Thoracic aorta (tissue), 2 donors: Measurements from ENCODE around the gene PYGM. TPM values are rescaled to one million over a fixed set of nuclear protein-coding genes. Genes with fewer than 3 reads are reported as not detected.

Source experiments
- ATAC-seq: fragments of 150-250 bp; one replicate; pipeline ENCODE4 v1.8.0; 2017; ENCODE audit warnings: low read depth; ENCODE audit not compliant: insufficient number of reproducible peaks, low FRiP score
- DNase-seq: peaks from one replicate; pipeline ENCODE4 v3.0.0-alpha.2; 2020; ENCODE audit warnings: low spot score
- H3K27ac ChIP-seq, 2 donors: fragments of 200-600 bp; sonication (generic); 1 replicate in 1 of 2; 2 replicates in 1 of 2; pipeline ENCODE4 v1.5.1; 2016; ENCODE audit warnings: mild to moderate bottlenecking in 2 of 2, moderate library complexity in 2 of 2
- H3K27me3 ChIP-seq: fragments of 200-600 bp; sonication (generic); replicated peaks from 2 replicates; pipeline ENCODE4 v1.6.0; 2016; ENCODE audit warnings: mild to moderate bottlenecking; ENCODE audit not compliant: insufficient read depth
- H3K36me3 ChIP-seq: fragments of 200-600 bp; sonication (generic); one replicate; pipeline ENCODE4 v1.5.1; 2016
- H3K4me1 ChIP-seq, 2 donors: fragments of 200-600 bp; sonication (generic); 1 replicate in 1 of 2; 2 replicates in 1 of 2; pipeline versions ENCODE4 v1.5.1 to v1.6.0; 2016; ENCODE audit warnings: low read depth in 2 of 2, mild to moderate bottlenecking in 1 of 2; ENCODE audit not compliant: control insufficient read depth in 1 of 2
- H3K4me3 ChIP-seq: fragments of 200-600 bp; sonication (generic); 2 replicates; pipeline ENCODE4 v1.5.1; 2016; ENCODE audit warnings: mild to moderate bottlenecking
- H3K9me3 ChIP-seq: fragments of 200-600 bp; sonication (generic); 2 replicates; pipeline ENCODE4 v1.5.1; 2016
- total RNA-seq, 2 donors: library from RNA; depleted of rRNA; stranded (reverse); fragments of >200 nt; gene quantifications; one replicate each; pipeline versions ENCODE4 v1.1.0 to v1.2.3, GENCODE V29; 2016
- TF ChIP-seq, protein P1 (sequence below): fragments of 200-600 bp; sonication (generic); IDR thresholded peaks from one replicate; pipeline ENCODE4 v1.5.1; 2019; ENCODE audit warnings: antibody characterized with exemption

PYGM gene
- total RNA-seq, 2 donors from 2014 or later: 12.2 to 13.4 TPM

- no peak overlapping the region for H3K27ac ChIP-seq
- H3K27me3 ChIP-seq: peaks cover 7% of the 10 kb centered on the region
- no peak for ATAC-seq
- TF ChIP-seq, protein P1, sequence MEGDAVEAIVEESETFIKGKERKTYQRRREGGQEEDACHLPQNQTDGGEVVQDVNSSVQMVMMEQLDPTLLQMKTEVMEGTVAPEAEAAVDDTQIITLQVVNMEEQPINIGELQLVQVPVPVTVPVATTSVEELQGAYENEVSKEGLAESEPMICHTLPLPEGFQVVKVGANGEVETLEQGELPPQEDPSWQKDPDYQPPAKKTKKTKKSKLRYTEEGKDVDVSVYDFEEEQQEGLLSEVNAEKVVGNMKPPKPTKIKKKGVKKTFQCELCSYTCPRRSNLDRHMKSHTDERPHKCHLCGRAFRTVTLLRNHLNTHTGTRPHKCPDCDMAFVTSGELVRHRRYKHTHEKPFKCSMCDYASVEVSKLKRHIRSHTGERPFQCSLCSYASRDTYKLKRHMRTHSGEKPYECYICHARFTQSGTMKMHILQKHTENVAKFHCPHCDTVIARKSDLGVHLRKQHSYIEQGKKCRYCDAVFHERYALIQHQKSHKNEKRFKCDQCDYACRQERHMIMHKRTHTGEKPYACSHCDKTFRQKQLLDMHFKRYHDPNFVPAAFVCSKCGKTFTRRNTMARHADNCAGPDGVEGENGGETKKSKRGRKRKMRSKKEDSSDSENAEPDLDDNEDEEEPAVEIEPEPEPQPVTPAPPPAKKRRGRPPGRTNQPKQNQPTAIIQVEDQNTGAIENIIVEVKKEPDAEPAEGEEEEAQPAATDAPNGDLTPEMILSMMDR: no peak
- H3K9me3 ChIP-seq: no peaks in the 10 kb centered on the region
- no peak for DNase-seq
- H3K4me1 ChIP-seq: peaks cover 3 to 6% of the 10 kb centered on the region in 2 donors
- no peaks in the 10 kb centered on the region for H3K36me3 ChIP-seq
- peak overlapping the region; percentile 26 for H3K4me3 ChIP-seq
Measured at GRCh38 chr11:64713016-64713707, 46.6 kb downstream of the PYGM start.

- no peak overlapping the region for H3K4me3 ChIP-seq
- DNase-seq: no peak
- H3K36me3 ChIP-seq: no peaks in the 10 kb centered on the region
- H3K9me3 ChIP-seq: no peaks in the 10 kb centered on the region
- peaks cover 7% of the 10 kb centered on the region for H3K27me3 ChIP-seq
- H3K4me1 ChIP-seq: peaks cover 3 to 6% of the 10 kb centered on the region in 2 donors
- no peak for ATAC-seq
- H3K27ac ChIP-seq: no peak overlapping the region
- TF ChIP-seq, protein P1: no peak
Measured at GRCh38 chr11:64712430-64713015, 47.3 kb downstream of the PYGM start.

- TF ChIP-seq, protein P1: no peak
- H3K4me1 ChIP-seq: peaks cover 3 to 6% of the 10 kb centered on the region in 2 donors
- H3K36me3 ChIP-seq: no peaks in the 10 kb centered on the region
- H3K9me3 ChIP-seq: no peaks in the 10 kb centered on the region
- no peak overlapping the region for H3K4me3 ChIP-seq
- peaks cover 7% of the 10 kb centered on the region for H3K27me3 ChIP-seq
- no peak overlapping the region for H3K27ac ChIP-seq
- DNase-seq (no peak), ATAC-seq (no peak)
Measured at GRCh38 chr11:64711956-64712362, 47.8 kb downstream of the PYGM start.

GRCh38 chr11:64711138-64711955 lies 48.4 kb downstream of the PYGM start:
- TF ChIP-seq, protein P1: no peak
- no peak overlapping the region for H3K4me3 ChIP-seq
- H3K9me3 ChIP-seq: no peaks in the 10 kb centered on the region
- no peak overlapping the region for H3K27ac ChIP-seq
- H3K27me3 ChIP-seq: peaks cover 6% of the 10 kb centered on the region
- H3K36me3 ChIP-seq: no peaks in the 10 kb centered on the region
- H3K4me1 ChIP-seq: peaks cover 3 to 6% of the 10 kb centered on the region in 2 donors
- no peak for ATAC-seq
- DNase-seq: no peak
